K562 (cell line): Measurements from ENCODE around the gene MARCKS. TPM values are rescaled to one million over a fixed set of nuclear protein-coding genes. Genes with fewer than 3 reads are reported as not detected.

Experiments used
- BHLHE40 ChIP-seq: IDR thresholded peaks from 2 replicates; pipeline ENCODE4 v1.6.1; 2011; ENCODE audit warnings: low read length, improper control_type of control experiment
- CREB1 ChIP-seq, 2 experiments: sonication (generic) in 1 of 2; formaldehyde crosslinking in 1 of 2; IDR thresholded peaks; 2 replicates each; pipeline versions ENCODE4 v1.6.1 to v1.8.0; 2012 to 2022; ENCODE audit warnings: inconsistent platforms in 1 of 2, mild to moderate bottlenecking in 1 of 2, missing genetic modification reagents in 1 of 2, moderate library complexity in 1 of 2
- HDAC1 ChIP-seq, 2 experiments: fragments of 450-650 bp; IDR thresholded peaks; 2 replicates each; pipeline ENCODE4 v1.6.1; 2016 to 2017; ENCODE audit warnings: inconsistent platforms in 1 of 2, mild to moderate bottlenecking in 1 of 2, moderate library complexity in 1 of 2
- RBFOX2 ChIP-seq: fragments of 200-400 bp; formaldehyde crosslinking; IDR thresholded peaks from 2 replicates; pipeline ENCODE4 v1.6.1; 2017; ENCODE audit warnings: low read depth, mild to moderate bottlenecking, low read length, moderate library complexity
- SUPT5H ChIP-seq: fragments of 450-650 bp; IDR thresholded peaks from 2 replicates; pipeline ENCODE4 v1.6.1; 2016
- polyA plus RNA-seq, 8 experiments: library from polyadenylated mRNA; depleted of rRNA in 4 of 8; stranded (reverse) in 5 of 8; unstranded in 3 of 8; fragments of >200 nt; fragmentation: Nextera tagmentation in 2 of 8; fragmentation: Illumina TruSeq in 1 of 8; extraction: Ambion mirVana in 2 of 8; extraction: Trizol in 1 of 8; gene quantifications; 2 replicates each; pipeline versions ENCODE4 v1.2.1 to v1.2.3, GENCODE V29; 2011 to 2014; ENCODE audit warnings: inconsistent platforms in 1 of 8, missing spikeins in 1 of 8
- total RNA-seq, 7 experiments: library from RNA; depleted of rRNA in 6 of 7; stranded (reverse); fragments of >200 nt in 6 of 7; fragmentation: Illumina TruSeq in 2 of 7; extraction: Trizol in 2 of 7; gene quantifications; 2 replicates each; pipeline versions ENCODE4 v1.2.1 to v1.2.3, GENCODE V29; 2011 to 2021; ENCODE audit warnings: low replicate concordance in 1 of 7
- TF ChIP-seq, protein P1 (sequence below): fragments of 250-450 bp; sonication (Bioruptor Pico); IDR thresholded peaks from 2 replicates; pipeline ENCODE4 v1.4.0; 2020
- TF ChIP-seq, protein P2 (sequence below): sonication (generic); formaldehyde crosslinking; IDR thresholded peaks from 2 replicates; pipeline ENCODE4 v1.8.1; 2023; ENCODE audit warnings: missing genetic modification reagents, mild to moderate bottlenecking, borderline replicate concordance
- TF ChIP-seq, protein P3 (sequence below): fragments of 150-350 bp; IDR thresholded peaks from 2 replicates; pipeline ENCODE4 v1.6.1; 2014; ENCODE audit warnings: low read depth, mild to moderate bottlenecking, low read length, borderline replicate concordance
- TF ChIP-seq, protein P4 (sequence below): fragments of 450-650 bp; formaldehyde crosslinking; IDR thresholded peaks from 2 replicates; pipeline ENCODE4 v1.4.0; 2020; ENCODE audit warnings: mild to moderate bottlenecking, moderate library complexity

The MARCKS gene
- total and polyA plus RNA-seq, 9 of the 15 experiments (the other 6 are each of a cell fraction or from before 2014, with no cell fraction given): 0.15 to 2.7 (median 1.0) TPM

DNA sequence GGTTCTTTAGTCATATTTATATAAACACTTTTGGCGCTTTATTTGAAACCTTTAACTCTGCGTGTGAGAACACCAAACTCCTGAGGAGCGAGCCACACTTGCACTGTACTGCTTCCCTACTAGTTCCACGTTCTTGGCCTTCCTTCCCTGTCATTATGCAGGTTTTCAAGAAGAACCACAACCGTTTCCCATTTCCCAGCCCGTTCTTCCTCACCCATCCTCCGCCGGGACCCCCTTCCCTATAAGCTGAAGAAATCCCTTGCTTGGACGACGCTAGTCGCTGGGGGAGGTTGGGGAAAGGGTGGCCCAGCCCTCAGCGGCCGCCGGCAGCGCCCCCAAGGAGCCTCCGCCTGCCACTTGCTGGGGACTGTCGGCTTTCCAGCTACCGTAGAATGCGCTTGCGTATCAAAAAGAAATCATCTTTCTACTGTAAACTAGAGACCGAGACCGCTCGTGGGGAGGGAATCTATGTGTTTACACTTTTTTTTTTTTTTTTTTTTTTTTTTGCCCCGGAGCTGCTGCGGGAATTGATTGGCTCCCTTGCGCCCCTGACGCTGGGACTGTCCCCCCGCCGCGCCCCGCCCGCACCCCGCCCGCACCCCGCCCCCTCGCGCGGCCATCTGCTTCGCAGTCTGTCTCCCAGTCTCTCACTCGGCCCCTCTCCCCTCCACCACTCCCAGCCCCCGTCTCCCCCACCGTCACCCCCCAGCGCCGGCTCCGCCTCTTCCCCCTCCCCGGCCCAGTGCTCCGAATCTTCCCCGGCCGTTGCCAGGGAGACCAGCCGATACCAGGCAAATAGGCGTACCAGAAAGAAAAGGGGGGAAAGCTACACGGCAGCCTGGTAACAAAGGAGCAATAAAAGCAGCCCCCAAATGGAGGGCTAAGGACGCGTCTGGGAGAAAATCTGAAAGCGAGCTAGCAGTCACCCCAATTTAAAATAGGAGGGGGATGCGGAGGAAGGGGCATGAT lies 2.3 kb upstream of the MARCKS start (continued):
- TF ChIP-seq, protein P1, sequence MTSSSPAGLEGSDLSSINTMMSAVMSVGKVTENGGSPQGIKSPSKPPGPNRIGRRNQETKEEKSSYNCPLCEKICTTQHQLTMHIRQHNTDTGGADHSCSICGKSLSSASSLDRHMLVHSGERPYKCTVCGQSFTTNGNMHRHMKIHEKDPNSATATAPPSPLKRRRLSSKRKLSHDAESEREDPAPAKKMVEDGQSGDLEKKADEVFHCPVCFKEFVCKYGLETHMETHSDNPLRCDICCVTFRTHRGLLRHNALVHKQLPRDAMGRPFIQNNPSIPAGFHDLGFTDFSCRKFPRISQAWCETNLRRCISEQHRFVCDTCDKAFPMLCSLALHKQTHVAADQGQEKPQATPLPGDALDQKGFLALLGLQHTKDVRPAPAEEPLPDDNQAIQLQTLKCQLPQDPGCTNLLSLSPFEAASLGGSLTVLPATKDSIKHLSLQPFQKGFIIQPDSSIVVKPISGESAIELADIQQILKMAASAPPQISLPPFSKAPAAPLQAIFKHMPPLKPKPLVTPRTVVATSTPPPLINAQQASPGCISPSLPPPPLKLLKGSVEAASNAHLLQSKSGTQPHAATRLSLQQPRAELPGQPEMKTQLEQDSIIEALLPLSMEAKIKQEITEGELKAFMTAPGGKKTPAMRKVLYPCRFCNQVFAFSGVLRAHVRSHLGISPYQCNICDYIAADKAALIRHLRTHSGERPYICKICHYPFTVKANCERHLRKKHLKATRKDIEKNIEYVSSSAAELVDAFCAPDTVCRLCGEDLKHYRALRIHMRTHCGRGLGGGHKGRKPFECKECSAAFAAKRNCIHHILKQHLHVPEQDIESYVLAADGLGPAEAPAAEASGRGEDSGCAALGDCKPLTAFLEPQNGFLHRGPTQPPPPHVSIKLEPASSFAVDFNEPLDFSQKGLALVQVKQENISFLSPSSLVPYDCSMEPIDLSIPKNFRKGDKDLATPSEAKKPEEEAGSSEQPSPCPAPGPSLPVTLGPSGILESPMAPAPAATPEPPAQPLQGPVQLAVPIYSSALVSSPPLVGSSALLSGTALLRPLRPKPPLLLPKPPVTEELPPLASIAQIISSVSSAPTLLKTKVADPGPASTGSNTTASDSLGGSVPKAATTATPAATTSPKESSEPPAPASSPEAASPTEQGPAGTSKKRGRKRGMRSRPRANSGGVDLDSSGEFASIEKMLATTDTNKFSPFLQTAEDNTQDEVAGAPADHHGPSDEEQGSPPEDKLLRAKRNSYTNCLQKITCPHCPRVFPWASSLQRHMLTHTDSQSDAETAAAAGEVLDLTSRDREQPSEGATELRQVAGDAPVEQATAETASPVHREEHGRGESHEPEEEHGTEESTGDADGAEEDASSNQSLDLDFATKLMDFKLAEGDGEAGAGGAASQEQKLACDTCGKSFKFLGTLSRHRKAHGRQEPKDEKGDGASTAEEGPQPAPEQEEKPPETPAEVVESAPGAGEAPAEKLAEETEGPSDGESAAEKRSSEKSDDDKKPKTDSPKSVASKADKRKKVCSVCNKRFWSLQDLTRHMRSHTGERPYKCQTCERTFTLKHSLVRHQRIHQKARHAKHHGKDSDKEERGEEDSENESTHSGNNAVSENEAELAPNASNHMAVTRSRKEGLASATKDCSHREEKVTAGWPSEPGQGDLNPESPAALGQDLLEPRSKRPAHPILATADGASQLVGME (CRISPR knock-in tag): 0 out of 2 replicates have a peak, but pooled peaks have one; percentile 28
- TF ChIP-seq, protein P2, sequence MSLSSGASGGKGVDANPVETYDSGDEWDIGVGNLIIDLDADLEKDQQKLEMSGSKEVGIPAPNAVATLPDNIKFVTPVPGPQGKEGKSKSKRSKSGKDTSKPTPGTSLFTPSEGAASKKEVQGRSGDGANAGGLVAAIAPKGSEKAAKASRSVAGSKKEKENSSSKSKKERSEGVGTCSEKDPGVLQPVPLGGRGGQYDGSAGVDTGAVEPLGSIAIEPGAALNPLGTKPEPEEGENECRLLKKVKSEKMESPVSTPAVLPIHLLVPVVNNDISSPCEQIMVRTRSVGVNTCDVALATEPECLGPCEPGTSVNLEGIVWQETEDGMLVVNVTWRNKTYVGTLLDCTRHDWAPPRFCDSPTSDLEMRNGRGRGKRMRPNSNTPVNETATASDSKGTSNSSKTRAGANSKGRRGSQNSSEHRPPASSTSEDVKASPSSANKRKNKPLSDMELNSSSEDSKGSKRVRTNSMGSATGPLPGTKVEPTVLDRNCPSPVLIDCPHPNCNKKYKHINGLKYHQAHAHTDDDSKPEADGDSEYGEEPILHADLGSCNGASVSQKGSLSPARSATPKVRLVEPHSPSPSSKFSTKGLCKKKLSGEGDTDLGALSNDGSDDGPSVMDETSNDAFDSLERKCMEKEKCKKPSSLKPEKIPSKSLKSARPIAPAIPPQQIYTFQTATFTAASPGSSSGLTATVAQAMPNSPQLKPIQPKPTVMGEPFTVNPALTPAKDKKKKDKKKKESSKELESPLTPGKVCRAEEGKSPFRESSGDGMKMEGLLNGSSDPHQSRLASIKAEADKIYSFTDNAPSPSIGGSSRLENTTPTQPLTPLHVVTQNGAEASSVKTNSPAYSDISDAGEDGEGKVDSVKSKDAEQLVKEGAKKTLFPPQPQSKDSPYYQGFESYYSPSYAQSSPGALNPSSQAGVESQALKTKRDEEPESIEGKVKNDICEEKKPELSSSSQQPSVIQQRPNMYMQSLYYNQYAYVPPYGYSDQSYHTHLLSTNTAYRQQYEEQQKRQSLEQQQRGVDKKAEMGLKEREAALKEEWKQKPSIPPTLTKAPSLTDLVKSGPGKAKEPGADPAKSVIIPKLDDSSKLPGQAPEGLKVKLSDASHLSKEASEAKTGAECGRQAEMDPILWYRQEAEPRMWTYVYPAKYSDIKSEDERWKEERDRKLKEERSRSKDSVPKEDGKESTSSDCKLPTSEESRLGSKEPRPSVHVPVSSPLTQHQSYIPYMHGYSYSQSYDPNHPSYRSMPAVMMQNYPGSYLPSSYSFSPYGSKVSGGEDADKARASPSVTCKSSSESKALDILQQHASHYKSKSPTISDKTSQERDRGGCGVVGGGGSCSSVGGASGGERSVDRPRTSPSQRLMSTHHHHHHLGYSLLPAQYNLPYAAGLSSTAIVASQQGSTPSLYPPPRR (CRISPR knock-in tag): no peak
- TF ChIP-seq RBFOX2 (peak; percentile 55), HDAC1 (IDR thresholded peaks at IDR 0.05) (no peak), CREB1 (IDR thresholded peaks at IDR 0.05) (no peak), CREB1 (CRISPR knock-in tag; IDR thresholded peaks at IDR 0.05) (no peak), SUPT5H (no peak), BHLHE40 (no peak)
- TF ChIP-seq, protein P3, sequence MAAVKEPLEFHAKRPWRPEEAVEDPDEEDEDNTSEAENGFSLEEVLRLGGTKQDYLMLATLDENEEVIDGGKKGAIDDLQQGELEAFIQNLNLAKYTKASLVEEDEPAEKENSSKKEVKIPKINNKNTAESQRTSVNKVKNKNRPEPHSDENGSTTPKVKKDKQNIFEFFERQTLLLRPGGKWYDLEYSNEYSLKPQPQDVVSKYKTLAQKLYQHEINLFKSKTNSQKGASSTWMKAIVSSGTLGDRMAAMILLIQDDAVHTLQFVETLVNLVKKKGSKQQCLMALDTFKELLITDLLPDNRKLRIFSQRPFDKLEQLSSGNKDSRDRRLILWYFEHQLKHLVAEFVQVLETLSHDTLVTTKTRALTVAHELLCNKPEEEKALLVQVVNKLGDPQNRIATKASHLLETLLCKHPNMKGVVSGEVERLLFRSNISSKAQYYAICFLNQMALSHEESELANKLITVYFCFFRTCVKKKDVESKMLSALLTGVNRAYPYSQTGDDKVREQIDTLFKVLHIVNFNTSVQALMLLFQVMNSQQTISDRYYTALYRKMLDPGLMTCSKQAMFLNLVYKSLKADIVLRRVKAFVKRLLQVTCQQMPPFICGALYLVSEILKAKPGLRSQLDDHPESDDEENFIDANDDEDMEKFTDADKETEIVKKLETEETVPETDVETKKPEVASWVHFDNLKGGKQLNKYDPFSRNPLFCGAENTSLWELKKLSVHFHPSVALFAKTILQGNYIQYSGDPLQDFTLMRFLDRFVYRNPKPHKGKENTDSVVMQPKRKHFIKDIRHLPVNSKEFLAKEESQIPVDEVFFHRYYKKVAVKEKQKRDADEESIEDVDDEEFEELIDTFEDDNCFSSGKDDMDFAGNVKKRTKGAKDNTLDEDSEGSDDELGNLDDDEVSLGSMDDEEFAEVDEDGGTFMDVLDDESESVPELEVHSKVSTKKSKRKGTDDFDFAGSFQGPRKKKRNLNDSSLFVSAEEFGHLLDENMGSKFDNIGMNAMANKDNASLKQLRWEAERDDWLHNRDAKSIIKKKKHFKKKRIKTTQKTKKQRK: no peak
- TF ChIP-seq, protein P4, sequence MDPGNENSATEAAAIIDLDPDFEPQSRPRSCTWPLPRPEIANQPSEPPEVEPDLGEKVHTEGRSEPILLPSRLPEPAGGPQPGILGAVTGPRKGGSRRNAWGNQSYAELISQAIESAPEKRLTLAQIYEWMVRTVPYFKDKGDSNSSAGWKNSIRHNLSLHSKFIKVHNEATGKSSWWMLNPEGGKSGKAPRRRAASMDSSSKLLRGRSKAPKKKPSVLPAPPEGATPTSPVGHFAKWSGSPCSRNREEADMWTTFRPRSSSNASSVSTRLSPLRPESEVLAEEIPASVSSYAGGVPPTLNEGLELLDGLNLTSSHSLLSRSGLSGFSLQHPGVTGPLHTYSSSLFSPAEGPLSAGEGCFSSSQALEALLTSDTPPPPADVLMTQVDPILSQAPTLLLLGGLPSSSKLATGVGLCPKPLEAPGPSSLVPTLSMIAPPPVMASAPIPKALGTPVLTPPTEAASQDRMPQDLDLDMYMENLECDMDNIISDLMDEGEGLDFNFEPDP (CRISPR knock-in tag): no peak
